IMR-90 (cell line): ENCODE results near the gene TAS2R38. TPM values are rescaled to one million over a fixed set of nuclear protein-coding genes. Genes with fewer than 3 reads are reported as not detected.

Experiments used
- ATAC-seq: fragments of 200-7000 bp; cut with Tn5 transposase; 2 replicates; pipeline ENCODE4 v1.9.1; 2020; ENCODE audit warnings: low read depth, mild to moderate bottlenecking, moderate library complexity
- BruUV-seq: library from RNA; stranded (reverse); fragments of 400-500 nt; replicated peaks from 2 replicates; lab custom pipeline; 2021; lab: Mats Ljungman, UMichigan
- CTCF ChIA-PET: fragments of 300-600 bp; formaldehyde crosslinking; extraction: SDS; loops from one replicate; lab custom pipeline; 2021; ENCODE audit warnings: antibody characterized with exemption; lab: Yijun Ruan, JAX
- POLR2A ChIA-PET: fragments of 300-600 bp; sonication (Branson Sonifier 250); formaldehyde crosslinking; loops from one replicate; lab custom pipeline; 2022; ENCODE audit warnings: antibody characterized with exemption; ENCODE audit not compliant: unreplicated experiment; lab: Charles Lee
- DNase-seq: peaks from one replicate; pipeline ENCODE4 v3.0.0; 2013
- H2AFZ ChIP-seq: replicated peaks from 2 replicates; pipeline ENCODE3; 2013; ENCODE audit warnings: low read length, mild to moderate bottlenecking; ENCODE audit not compliant: poor library complexity
- H2AK5ac ChIP-seq: 2 replicates; pipeline ENCODE4 v1.6.1; 2013; ENCODE audit warnings: low read depth, low read length, inconsistent platforms
- H2AK9ac ChIP-seq: replicated peaks from 2 replicates; pipeline ENCODE3; 2013; ENCODE audit warnings: mild to moderate bottlenecking, low read depth, low read length, moderate library complexity; ENCODE audit not compliant: poor library complexity
- H2BK120ac ChIP-seq: 2 replicates; pipeline ENCODE4 v1.6.1; 2013; ENCODE audit warnings: low read depth, low read length, inconsistent platforms
- H2BK15ac ChIP-seq: 3 replicates; pipeline ENCODE4 v1.6.1; 2013; ENCODE audit warnings: low read depth, low read length, inconsistent platforms
- H2BK20ac ChIP-seq: 2 replicates; pipeline ENCODE4 v1.6.1; 2013; ENCODE audit warnings: low read depth, mild to moderate bottlenecking, inconsistent platforms, low read length, moderate library complexity
- H2BK5ac ChIP-seq: 2 replicates; pipeline ENCODE4 v1.6.1; 2013; ENCODE audit warnings: mild to moderate bottlenecking, low read depth, low read length, inconsistent platforms; ENCODE audit not compliant: poor library complexity, severe bottlenecking
- H3K14ac ChIP-seq: replicated peaks from 2 replicates; pipeline ENCODE4 v1.6.1; 2013; ENCODE audit warnings: low read depth, low read length, inconsistent platforms
- H3K18ac ChIP-seq: 2 replicates; pipeline ENCODE4 v1.6.1; 2013; ENCODE audit warnings: low read depth, low read length, control low read depth
- H3K23ac ChIP-seq: 2 replicates; pipeline ENCODE4 v1.6.1; 2013; ENCODE audit warnings: low read depth, low read length, inconsistent platforms
- H3K27ac ChIP-seq: 2 replicates; pipeline ENCODE4 v1.5.1; 2013; ENCODE audit warnings: mild to moderate bottlenecking, control low read depth, low read length; ENCODE audit not compliant: insufficient read depth
- H3K27me3 ChIP-seq: 2 replicates; pipeline ENCODE4 v1.6.1; 2013; ENCODE audit warnings: low read length; ENCODE audit not compliant: control insufficient read depth, insufficient read depth
- H3K36me3 ChIP-seq: 2 replicates; pipeline ENCODE4 v1.6.1; 2013; ENCODE audit warnings: low read length, mixed read lengths; ENCODE audit not compliant: control insufficient read depth, insufficient read depth
- H3K4ac ChIP-seq: 2 replicates; pipeline ENCODE4 v1.6.1; 2013; ENCODE audit warnings: low read depth, low read length, inconsistent platforms
- H3K4me1 ChIP-seq: 2 replicates; pipeline ENCODE4 v1.6.1; 2013; ENCODE audit warnings: low read length, mixed read lengths; ENCODE audit not compliant: control insufficient read depth, insufficient read depth
- H3K4me2 ChIP-seq: 2 replicates; pipeline ENCODE4 v1.6.1; 2013; ENCODE audit warnings: low read depth, mild to moderate bottlenecking, control low read depth, low read length, moderate library complexity
- H3K4me3 ChIP-seq: 2 replicates; pipeline ENCODE4 v1.5.1; 2013; ENCODE audit warnings: low read depth, mild to moderate bottlenecking, control low read depth, low read length, moderate library complexity; ENCODE audit not compliant: insufficient read depth
- H3K56ac ChIP-seq: 2 replicates; pipeline ENCODE4 v1.6.1; 2013; ENCODE audit warnings: low read length, inconsistent platforms; ENCODE audit not compliant: insufficient read depth; ENCODE audit errors: extremely low read depth
- H3K79me1 ChIP-seq, 2 experiments: 2 replicates each; pipeline ENCODE4 v1.6.1; 2013; ENCODE audit warnings: low read length in 2 of 2, inconsistent platforms in 1 of 2, low read depth in 1 of 2
- H3K9ac ChIP-seq: 2 replicates; pipeline ENCODE4 v1.6.1; 2013; ENCODE audit warnings: low read depth, low read length, control low read depth
- H3K9me1 ChIP-seq: 2 replicates; pipeline ENCODE4 v1.6.1; 2013; ENCODE audit warnings: low read length, inconsistent platforms; ENCODE audit not compliant: insufficient read depth
- H3K9me3 ChIP-seq: 2 replicates; pipeline ENCODE4 v1.6.1; 2013; ENCODE audit warnings: low read length; ENCODE audit not compliant: control insufficient read depth, insufficient read depth
- H4K20me1 ChIP-seq: 2 replicates; pipeline ENCODE4 v1.6.1; 2013; ENCODE audit warnings: low read length, inconsistent platforms; ENCODE audit not compliant: insufficient read depth
- H4K5ac ChIP-seq: 2 replicates; pipeline ENCODE4 v1.6.1; 2013; ENCODE audit warnings: mild to moderate bottlenecking, low read depth, low read length, control low read depth
- H4K8ac ChIP-seq, 2 experiments: 2 replicates each; pipeline ENCODE4 v1.6.1; 2013; ENCODE audit warnings: low read depth in 2 of 2, low read length in 2 of 2, control low read depth in 1 of 2, inconsistent platforms in 1 of 2
- H4K91ac ChIP-seq: 2 replicates; pipeline ENCODE4 v1.6.1; 2013; ENCODE audit warnings: low read depth, low read length, inconsistent platforms; ENCODE audit not compliant: insufficient read depth
- BHLHE40 ChIP-seq: fragments of 150-350 bp; IDR thresholded peaks from 2 replicates; pipeline ENCODE4 v1.6.1; 2016; ENCODE audit warnings: mild to moderate bottlenecking, low read depth, low read length
- CEBPB ChIP-seq: IDR thresholded peaks from 2 replicates; pipeline ENCODE4 v1.6.1; 2012; ENCODE audit warnings: low read depth, low read length, improper control_type of control experiment
- CHD1 ChIP-seq: IDR thresholded peaks from 2 replicates; pipeline ENCODE4 v1.6.1; 2012; ENCODE audit warnings: low read depth, low read length, improper control_type of control experiment
- FOS ChIP-seq: fragments of 150-350 bp; IDR thresholded peaks from 2 replicates; pipeline ENCODE4 v1.6.1; 2016; ENCODE audit warnings: low read depth, low read length
- MAFK ChIP-seq: IDR thresholded peaks from 2 replicates; pipeline ENCODE4 v1.6.1; 2012; ENCODE audit warnings: low read depth, low read length, improper control_type of control experiment
- MAZ ChIP-seq: IDR thresholded peaks from 2 replicates; pipeline ENCODE4 v1.6.1; 2012; ENCODE audit warnings: low read depth, mild to moderate bottlenecking, low read length, improper control_type of control experiment, moderate library complexity, borderline replicate concordance
- MXI1 ChIP-seq: IDR thresholded peaks from 2 replicates; pipeline ENCODE4 v1.6.1; 2012; ENCODE audit warnings: low read depth, mild to moderate bottlenecking, low read length, moderate library complexity, borderline replicate concordance
- NFE2L2 ChIP-seq: fragments of 150-350 bp; IDR thresholded peaks from 2 replicates; pipeline ENCODE4 v1.6.1; 2016; ENCODE audit warnings: low read depth, mild to moderate bottlenecking, low read length
- POLR2A ChIP-seq: IDR thresholded peaks from 2 replicates; pipeline ENCODE4 v1.6.1; 2012; ENCODE audit warnings: mild to moderate bottlenecking, low read depth, low read length
- RAD21 ChIP-seq: IDR thresholded peaks from 2 replicates; pipeline ENCODE4 v1.6.1; 2012; ENCODE audit warnings: low read length, improper control_type of control experiment
- RCOR1 ChIP-seq: IDR thresholded peaks from 2 replicates; pipeline ENCODE4 v1.6.1; 2012; ENCODE audit warnings: mild to moderate bottlenecking, low read length, improper control_type of control experiment; ENCODE audit not compliant: insufficient replicate concordance
- RFX5 ChIP-seq: IDR thresholded peaks from 2 replicates; pipeline ENCODE4 v1.8.0; 2012; ENCODE audit warnings: low read depth, mild to moderate bottlenecking, low read length, moderate library complexity
- SMC3 ChIP-seq: fragments of 150-350 bp; IDR thresholded peaks from 2 replicates; pipeline ENCODE4 v1.6.1; 2016; ENCODE audit warnings: low read depth, mild to moderate bottlenecking, antibody characterized with exemption, low read length, moderate library complexity
- WGBS, 2 experiments: methylation state at CpG; one replicate each; pipeline versions ENCODE4 v1.1.5 to v1.1.7; 2013; ENCODE audit warnings: missing lambda C conversion rate in 2 of 2; ENCODE audit not compliant: insufficient read length in 1 of 2; ENCODE audit errors: extremely low coverage in 2 of 2; 5-methylcytosine and 5-hydroxymethylcytosine counted together
- dilution Hi-C: fragments of 300-500 bp; cut with HindIII; formaldehyde crosslinking; loops from one replicate; pipeline ENCODE4 v1.14.3; 2018; ENCODE audit warnings: low sequenced_read_pairs; ENCODE audit not compliant: unreplicated experiment
- in situ Hi-C: fragments of 300-500 bp; cut with MboI; formaldehyde crosslinking; loops from 3 replicates; pipeline ENCODE4 v1.14.3; 2019; ENCODE audit warnings: low sequenced_read_pairs, inconsistent platforms, mixed read lengths
- intact Hi-C: fragments of 100-400 bp; cut with micrococcal nuclease; formaldehyde crosslinking; loops from 2 replicates; pipeline ENCODE4 v1.10.0; 2022
- polyA plus RNA-seq, 3 experiments: library from polyadenylated mRNA; depleted of rRNA; stranded (reverse); fragments of >200 nt; gene quantifications; 2 replicates each; pipeline ENCODE4 v1.2.3, GENCODE V29; 2012; ENCODE audit warnings: low replicate concordance in 1 of 3
- total RNA-seq: library from RNA; depleted of rRNA; stranded (reverse); fragments of >200 nt; gene quantifications from 2 replicates; pipeline ENCODE4 v1.2.3, GENCODE V29; 2012
- TF ChIP-seq, protein P1 (sequence below): fragments of 150-350 bp; IDR thresholded peaks from 2 replicates; pipeline ENCODE4 v1.6.1; 2017; ENCODE audit warnings: mild to moderate bottlenecking, antibody characterized with exemption, low read length, low read depth
- TF ChIP-seq, protein P2 (sequence below): fragments of 150-350 bp; IDR thresholded peaks from 2 replicates; pipeline ENCODE4 v1.6.1; 2016; ENCODE audit warnings: low read depth, mild to moderate bottlenecking, low read length, moderate library complexity, borderline replicate concordance
- TF ChIP-seq, protein P3 (sequence below): conservative IDR thresholded peaks from 2 replicates; pipeline ENCODE4 v1.5.1; 2012; ENCODE audit warnings: mild to moderate bottlenecking, low read depth, low read length, improper control_type of control experiment

Gene TAS2R38
- total and polyA plus RNA-seq, 2 of the 4 experiments (the other 2 are of a cell fraction) = not detected

DNA sequence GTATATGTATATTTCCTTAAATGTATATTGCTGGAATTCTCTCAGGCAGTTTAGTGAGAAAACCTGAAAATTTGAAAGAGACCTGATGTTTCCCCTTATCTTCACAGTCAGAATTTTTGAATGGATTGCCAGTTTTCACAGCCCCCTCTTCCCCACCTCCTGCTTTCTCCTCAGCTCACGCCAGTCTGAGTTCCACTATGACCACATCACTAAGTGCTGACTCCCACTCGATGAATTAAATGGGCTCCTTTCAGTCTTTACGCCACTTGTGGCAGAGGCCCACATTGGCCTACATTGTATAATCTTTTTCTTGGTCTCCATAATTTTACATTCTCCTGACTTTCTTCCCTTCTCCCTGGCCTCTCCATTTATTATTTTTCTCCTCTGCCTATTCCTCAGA is 23.7 kb downstream of the TAS2R38 start:
- Histone ChIP-seq H4K8ac (no peak overlapping the region), H4K20me1 (no peaks in the 10 kb centered on the region), H2AK9ac (no peak overlapping the region), H2BK15ac (no peak overlapping the region), H3K56ac (no peak overlapping the region), H3K27ac (no peak overlapping the region), H2AK5ac (no peak overlapping the region), H3K4me2 (no peak overlapping the region), H3K9me1 (no peaks in the 10 kb centered on the region), H2AFZ (no peak overlapping the region), H3K9ac (no peak overlapping the region), H3K36me3 (no peaks in the 10 kb centered on the region), H3K23ac (no peak overlapping the region), H3K27me3 (no peaks in the 10 kb centered on the region), H3K14ac (no peak overlapping the region), H3K18ac (no peak overlapping the region), H3K4me3 (no peak overlapping the region), H2BK20ac (no peak overlapping the region), H3K4ac (no peak overlapping the region), H4K5ac (no peak overlapping the region), H4K91ac (no peak overlapping the region), H3K9me3 (peaks cover 12% of the 10 kb centered on the region), H2BK120ac (no peak overlapping the region), H2BK5ac (no peak overlapping the region), H3K4me1 (no peaks in the 10 kb centered on the region), H3K79me1 (no peaks in the 10 kb centered on the region)
- dilution Hi-C loops (no loop called here), intact Hi-C loops (no loop called here), in situ Hi-C loops (no loop called here)
- POLR2A ChIA-PET = no interaction called here
- CTCF ChIA-PET = no interaction called here
- TF ChIP-seq, protein P1, sequence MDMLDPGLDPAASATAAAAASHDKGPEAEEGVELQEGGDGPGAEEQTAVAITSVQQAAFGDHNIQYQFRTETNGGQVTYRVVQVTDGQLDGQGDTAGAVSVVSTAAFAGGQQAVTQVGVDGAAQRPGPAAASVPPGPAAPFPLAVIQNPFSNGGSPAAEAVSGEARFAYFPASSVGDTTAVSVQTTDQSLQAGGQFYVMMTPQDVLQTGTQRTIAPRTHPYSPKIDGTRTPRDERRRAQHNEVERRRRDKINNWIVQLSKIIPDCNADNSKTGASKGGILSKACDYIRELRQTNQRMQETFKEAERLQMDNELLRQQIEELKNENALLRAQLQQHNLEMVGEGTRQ = no peak
- no peak for TF ChIP-seq MXI1
- TF ChIP-seq RFX5 = no peak
- TF ChIP-seq RCOR1 = no peak
- TF ChIP-seq MAFK = no peak
- no peak for TF ChIP-seq CHD1
- TF ChIP-seq, protein P2, sequence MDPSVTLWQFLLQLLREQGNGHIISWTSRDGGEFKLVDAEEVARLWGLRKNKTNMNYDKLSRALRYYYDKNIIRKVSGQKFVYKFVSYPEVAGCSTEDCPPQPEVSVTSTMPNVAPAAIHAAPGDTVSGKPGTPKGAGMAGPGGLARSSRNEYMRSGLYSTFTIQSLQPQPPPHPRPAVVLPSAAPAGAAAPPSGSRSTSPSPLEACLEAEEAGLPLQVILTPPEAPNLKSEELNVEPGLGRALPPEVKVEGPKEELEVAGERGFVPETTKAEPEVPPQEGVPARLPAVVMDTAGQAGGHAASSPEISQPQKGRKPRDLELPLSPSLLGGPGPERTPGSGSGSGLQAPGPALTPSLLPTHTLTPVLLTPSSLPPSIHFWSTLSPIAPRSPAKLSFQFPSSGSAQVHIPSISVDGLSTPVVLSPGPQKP = no peak
- TF ChIP-seq POLR2A = no peak
- no peak for TF ChIP-seq MAZ
- TF ChIP-seq CEBPB = no peak
- TF ChIP-seq, protein P3, sequence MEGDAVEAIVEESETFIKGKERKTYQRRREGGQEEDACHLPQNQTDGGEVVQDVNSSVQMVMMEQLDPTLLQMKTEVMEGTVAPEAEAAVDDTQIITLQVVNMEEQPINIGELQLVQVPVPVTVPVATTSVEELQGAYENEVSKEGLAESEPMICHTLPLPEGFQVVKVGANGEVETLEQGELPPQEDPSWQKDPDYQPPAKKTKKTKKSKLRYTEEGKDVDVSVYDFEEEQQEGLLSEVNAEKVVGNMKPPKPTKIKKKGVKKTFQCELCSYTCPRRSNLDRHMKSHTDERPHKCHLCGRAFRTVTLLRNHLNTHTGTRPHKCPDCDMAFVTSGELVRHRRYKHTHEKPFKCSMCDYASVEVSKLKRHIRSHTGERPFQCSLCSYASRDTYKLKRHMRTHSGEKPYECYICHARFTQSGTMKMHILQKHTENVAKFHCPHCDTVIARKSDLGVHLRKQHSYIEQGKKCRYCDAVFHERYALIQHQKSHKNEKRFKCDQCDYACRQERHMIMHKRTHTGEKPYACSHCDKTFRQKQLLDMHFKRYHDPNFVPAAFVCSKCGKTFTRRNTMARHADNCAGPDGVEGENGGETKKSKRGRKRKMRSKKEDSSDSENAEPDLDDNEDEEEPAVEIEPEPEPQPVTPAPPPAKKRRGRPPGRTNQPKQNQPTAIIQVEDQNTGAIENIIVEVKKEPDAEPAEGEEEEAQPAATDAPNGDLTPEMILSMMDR = no peak
- TF ChIP-seq FOS = no peak
- no peak for TF ChIP-seq NFE2L2
- no peak for TF ChIP-seq SMC3
- no peak for TF ChIP-seq BHLHE40
- no peak for TF ChIP-seq RAD21
- no TSS peak for BruUV-seq
- 30% methylated on average over 2 of the region's 3 CpGs; no CpG with 5 or more reads in 1 of the 2 experiments for WGBS, 2 experiments
- DNase-seq (no peak), ATAC-seq (no peak)
